Activated B cell treated with CpG ODN at 0.5 μM for 24 hours (primary cell): ENCODE data around the gene CSTF2. TPM values are rescaled to one million over a fixed set of nuclear protein-coding genes. Genes with fewer than 3 reads are reported as not detected.
"Not testable (repeated sequence)": the region's sequence is repeated elsewhere in the genome, so short reads cannot be mapped to it uniquely, and the experiment has no call there.

Experiments
- ATAC-seq: fragments of 200-7000 bp; cut with Tn5 transposase; one replicate; pipeline ENCODE4 v1.10.0; 2021; ENCODE audit warnings: low read depth, mild to moderate bottlenecking, moderate library complexity
- CTCF ChIA-PET: fragments of 350-600 bp; sonication (Branson Sonifier 250); formaldehyde crosslinking; loops from one replicate; lab custom pipeline; 2021; ENCODE audit warnings: antibody characterized with exemption; lab: Charles Lee
- POLR2A ChIA-PET: fragments of 350-600 bp; sonication (Branson Sonifier 250); formaldehyde crosslinking; loops from one replicate; lab custom pipeline; 2021; ENCODE audit warnings: antibody characterized with exemption; lab: Charles Lee
- DNase-seq: peaks from one replicate; pipeline ENCODE4 v3.0.0; 2022
- H3K27ac Mint-ChIP-seq: one replicate; pipeline ENCODE4 v1.8.0; 2020; ENCODE audit warnings: mixed read lengths
- H3K27me3 Mint-ChIP-seq: one replicate; pipeline ENCODE4 v1.8.0; 2021; ENCODE audit warnings: mixed read lengths
- H3K36me3 Mint-ChIP-seq: one replicate; pipeline ENCODE4 v1.8.0; 2021; ENCODE audit warnings: low read depth, mixed read lengths
- H3K4me1 Mint-ChIP-seq: one replicate; pipeline ENCODE4 v1.8.0; 2021; ENCODE audit warnings: mixed read lengths
- H3K4me3 Mint-ChIP-seq: one replicate; pipeline ENCODE4 v1.8.0; 2020; ENCODE audit warnings: mild to moderate bottlenecking, mixed read lengths
- H3K9me3 Mint-ChIP-seq: one replicate; pipeline ENCODE4 v1.8.0; 2020; ENCODE audit warnings: mixed read lengths
- intact Hi-C: fragments of 100-400 bp; cut with micrococcal nuclease; formaldehyde crosslinking; loops from one replicate; pipeline ENCODE4 v1.15.1; 2024
- total RNA-seq: library from RNA; stranded (reverse); gene quantifications from 2 replicates; pipeline ENCODE4 v1.2.3, GENCODE V29; 2022
- TF ChIP-seq, protein P1 (sequence below): fragments of 200-600 bp; IDR thresholded peaks from one replicate; pipeline ENCODE4 v1.8.0; 2022; ENCODE audit warnings: antibody characterized with exemption, mild to moderate bottlenecking

Gene CSTF2
- total RNA-seq, 1 donor from 2014 or later: 27.7 TPM

DNA sequence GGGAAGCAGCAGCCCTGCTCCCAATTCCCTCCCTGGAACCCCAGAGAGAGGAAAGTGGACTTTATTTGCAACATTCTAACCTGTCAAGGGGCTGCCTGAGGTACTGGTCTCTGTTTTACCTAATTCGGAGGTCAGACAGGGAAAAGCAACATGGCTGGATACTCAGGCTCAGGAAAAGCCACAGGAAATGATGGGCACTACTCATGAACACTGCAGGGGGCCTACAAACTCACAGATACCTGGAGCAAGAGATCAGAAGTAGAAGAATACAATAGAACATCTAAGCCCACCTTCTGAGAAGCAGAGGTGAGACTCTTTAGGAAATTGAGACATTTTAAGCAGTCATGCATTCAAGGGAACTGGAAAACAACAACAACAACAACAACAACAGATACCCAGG is 15.4 kb upstream of the CSTF2 start:
- no peaks in the 10 kb centered on the region for H3K4me1 Mint-ChIP-seq
- TF ChIP-seq, protein P1, sequence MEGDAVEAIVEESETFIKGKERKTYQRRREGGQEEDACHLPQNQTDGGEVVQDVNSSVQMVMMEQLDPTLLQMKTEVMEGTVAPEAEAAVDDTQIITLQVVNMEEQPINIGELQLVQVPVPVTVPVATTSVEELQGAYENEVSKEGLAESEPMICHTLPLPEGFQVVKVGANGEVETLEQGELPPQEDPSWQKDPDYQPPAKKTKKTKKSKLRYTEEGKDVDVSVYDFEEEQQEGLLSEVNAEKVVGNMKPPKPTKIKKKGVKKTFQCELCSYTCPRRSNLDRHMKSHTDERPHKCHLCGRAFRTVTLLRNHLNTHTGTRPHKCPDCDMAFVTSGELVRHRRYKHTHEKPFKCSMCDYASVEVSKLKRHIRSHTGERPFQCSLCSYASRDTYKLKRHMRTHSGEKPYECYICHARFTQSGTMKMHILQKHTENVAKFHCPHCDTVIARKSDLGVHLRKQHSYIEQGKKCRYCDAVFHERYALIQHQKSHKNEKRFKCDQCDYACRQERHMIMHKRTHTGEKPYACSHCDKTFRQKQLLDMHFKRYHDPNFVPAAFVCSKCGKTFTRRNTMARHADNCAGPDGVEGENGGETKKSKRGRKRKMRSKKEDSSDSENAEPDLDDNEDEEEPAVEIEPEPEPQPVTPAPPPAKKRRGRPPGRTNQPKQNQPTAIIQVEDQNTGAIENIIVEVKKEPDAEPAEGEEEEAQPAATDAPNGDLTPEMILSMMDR: no peak
- H3K36me3 Mint-ChIP-seq: peaks cover 2% of the 10 kb centered on the region
- POLR2A ChIA-PET: no interaction called here
- H3K27ac Mint-ChIP-seq: no peak overlapping the region
- H3K4me3 Mint-ChIP-seq: no peak overlapping the region
- peaks cover 10% of the 10 kb centered on the region for H3K9me3 Mint-ChIP-seq
- CTCF ChIA-PET: no interaction called here
- no peak for DNase-seq
- ATAC-seq: no peak
- peaks cover 13% of the 10 kb centered on the region for H3K27me3 Mint-ChIP-seq
- intact Hi-C loops: no loop called here

DNA sequence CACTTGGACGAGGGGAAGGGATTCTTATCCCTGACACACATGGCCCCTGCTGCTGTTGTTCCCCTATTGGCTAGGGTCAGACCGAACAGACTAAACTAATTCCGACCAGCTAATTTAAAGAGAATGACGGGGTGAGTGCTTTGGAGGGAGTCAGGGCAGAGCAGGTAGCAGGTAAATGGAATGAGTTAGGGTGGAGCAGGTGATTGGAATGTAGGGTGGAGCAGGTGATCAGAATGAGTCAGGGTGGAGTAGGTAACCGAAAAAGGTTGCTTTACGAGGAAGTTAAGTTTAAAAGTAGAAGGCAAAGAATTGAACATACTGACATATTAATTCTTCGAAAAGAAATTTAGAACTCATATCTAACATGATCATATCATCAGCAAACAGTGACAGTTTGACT is 11.9 kb upstream of the CSTF2 start:
- H3K36me3 Mint-ChIP-seq, H3K4me1 Mint-ChIP-seq, ATAC-seq, POLR2A ChIA-PET, DNase-seq, intact Hi-C loops, CTCF ChIA-PET, H3K9me3 Mint-ChIP-seq, H3K27ac Mint-ChIP-seq, H3K4me3 Mint-ChIP-seq: not testable (repeated sequence)
- peaks cover 20% of the 10 kb centered on the region for H3K27me3 Mint-ChIP-seq

DNA sequence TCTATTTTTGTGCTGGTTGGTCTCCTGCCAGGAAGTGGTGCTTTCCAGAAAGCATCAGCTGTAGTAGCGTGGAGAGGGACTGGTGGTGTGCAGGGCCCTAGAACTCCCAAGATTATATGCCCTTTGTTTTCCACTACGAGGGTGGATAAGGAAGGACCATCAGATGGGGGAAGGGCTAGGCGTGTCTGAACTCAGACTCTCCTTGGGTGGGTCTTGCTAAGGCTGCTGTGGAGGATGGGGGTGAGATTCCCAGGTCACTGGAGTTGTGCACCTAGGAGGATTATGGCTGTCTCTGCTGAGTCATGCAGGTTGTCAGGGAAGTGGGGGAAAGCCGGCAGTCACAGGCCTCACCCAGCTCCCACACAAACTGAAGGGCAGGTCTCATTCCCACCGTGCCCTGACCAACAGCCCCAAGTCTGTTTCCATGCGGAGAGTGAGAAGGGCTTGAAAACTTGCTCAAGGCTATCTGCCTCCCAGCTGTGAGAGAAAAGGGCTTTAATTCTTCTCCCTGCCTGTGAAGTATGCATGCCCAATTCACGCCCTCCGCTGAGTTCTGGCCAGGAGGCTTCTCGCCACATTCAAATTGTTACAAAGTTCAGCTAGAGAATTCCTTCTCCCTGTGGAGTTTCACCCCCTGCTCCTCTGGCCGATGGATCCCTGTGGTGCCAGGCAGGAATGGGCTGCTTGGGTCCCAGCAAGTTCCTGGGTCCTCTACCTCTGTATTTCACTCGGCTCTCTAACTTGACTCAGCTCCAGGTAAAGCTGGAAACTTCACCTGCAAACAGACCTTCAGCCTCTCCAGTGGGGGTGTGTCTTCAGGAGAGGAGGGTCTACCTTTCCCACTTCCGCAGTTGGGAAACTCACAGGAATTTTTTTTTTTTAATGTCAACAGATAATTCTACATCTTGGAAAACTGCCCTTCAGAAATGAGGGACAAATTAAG is 7.7 kb upstream of the CSTF2 start:
- H3K27me3 Mint-ChIP-seq: peaks cover 29% of the 10 kb centered on the region
- no peak overlapping the region for H3K4me3 Mint-ChIP-seq
- no peaks in the 10 kb centered on the region for H3K9me3 Mint-ChIP-seq
- no peak for DNase-seq
- no peaks in the 10 kb centered on the region for H3K36me3 Mint-ChIP-seq
- ATAC-seq: no peak
- TF ChIP-seq, protein P1: no peak
- POLR2A ChIA-PET: no interaction called here
- CTCF ChIA-PET: no interaction called here
- intact Hi-C loops: no loop called here
- no peaks in the 10 kb centered on the region for H3K4me1 Mint-ChIP-seq
- H3K27ac Mint-ChIP-seq: no peak overlapping the region

DNA sequence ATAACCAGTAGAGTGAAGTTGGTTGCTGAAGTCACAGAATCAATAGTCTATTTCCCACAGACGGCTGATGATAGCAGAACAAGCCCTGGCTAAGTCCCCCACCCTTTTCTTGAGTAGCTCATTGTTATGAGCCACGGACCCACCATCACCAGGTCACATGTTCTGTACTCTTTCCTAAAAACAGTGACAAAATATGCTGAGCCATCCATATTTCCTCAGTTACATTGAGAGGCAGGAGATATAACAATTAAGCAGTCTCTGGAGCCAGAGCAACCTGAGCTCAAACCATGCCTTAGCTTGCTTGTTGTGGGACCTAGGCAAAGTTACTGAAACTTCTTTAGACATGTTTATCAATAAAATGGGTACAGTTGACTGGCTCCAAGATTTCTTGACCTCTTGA is 2.9 kb upstream of the CSTF2 start:
- Mint-ChIP-seq H3K27ac (no peak overlapping the region), H3K27me3 (peaks cover 12% of the 10 kb centered on the region), H3K4me3 (no peak overlapping the region), H3K9me3 (no peaks in the 10 kb centered on the region), H3K36me3 (peaks cover 11% of the 10 kb centered on the region), H3K4me1 (peaks cover 4% of the 10 kb centered on the region)
- POLR2A ChIA-PET: no interaction called here
- ATAC-seq: no peak
- intact Hi-C loops: no loop called here
- CTCF ChIA-PET: no interaction called here
- DNase-seq: no peak
- TF ChIP-seq, protein P1: no peak

DNA sequence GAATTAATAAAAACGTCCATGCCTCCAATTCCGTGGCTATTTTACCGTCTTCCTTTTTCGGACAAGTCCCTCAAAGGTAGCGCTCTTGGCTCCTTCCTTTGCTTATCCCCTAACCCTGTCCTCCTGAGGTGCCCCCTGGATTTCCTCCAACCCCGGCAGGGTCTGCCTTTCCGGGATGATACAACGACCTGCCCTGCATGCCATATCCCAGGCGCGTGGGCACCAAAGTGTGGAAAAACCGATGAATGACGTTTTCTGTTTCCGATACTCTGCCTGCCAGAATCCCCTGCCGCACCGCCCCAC is 706 bp upstream of the CSTF2 start:
- ChIA-PET CTCF (no interaction called here), POLR2A (no interaction called here)
- H3K4me3 Mint-ChIP-seq: peak overlapping the region; percentile 93
- ATAC-seq: no peak
- DNase-seq: no peak
- peaks cover 29% of the 10 kb centered on the region for H3K36me3 Mint-ChIP-seq
- H3K27me3 Mint-ChIP-seq: peaks cover 7% of the 10 kb centered on the region
- TF ChIP-seq, protein P1: no peak
- H3K27ac Mint-ChIP-seq: peak overlapping the region; percentile 94
- H3K4me1 Mint-ChIP-seq: peaks cover 4% of the 10 kb centered on the region
- no peaks in the 10 kb centered on the region for H3K9me3 Mint-ChIP-seq
- intact Hi-C loops: no loop called here
